PC-9 (cell line): Measurements from ENCODE around the gene LYPD6B. TPM values are rescaled to one million over a fixed set of nuclear protein-coding genes. Genes with fewer than 3 reads are reported as not detected.
A peak's percentile ranks its signal among the peaks of the same experiment; 100 is the strongest.

Experiments
- BruUV-seq: library from RNA; stranded (reverse); fragments of 400-500 nt; replicated peaks from 2 replicates; lab custom pipeline; 2021; lab: Mats Ljungman, UMichigan
- CTCF ChIA-PET: fragments of 300-600 bp; sonication (Branson Sonifier 250); formaldehyde crosslinking; loops from one replicate; lab custom pipeline; 2022; ENCODE audit warnings: antibody characterized with exemption; lab: Charles Lee
- POLR2A ChIA-PET: fragments of 300-600 bp; sonication (Branson Sonifier 250); formaldehyde crosslinking; loops from one replicate; lab custom pipeline; 2022; ENCODE audit warnings: antibody characterized with exemption; ENCODE audit not compliant: unreplicated experiment; lab: Charles Lee
- DNase-seq, 2 experiments: peaks; one replicate each; pipeline versions ENCODE4 v3.0.0 to v3.0.0-alpha.2; 2015 to 2022; ENCODE audit warnings: mixed read lengths in 1 of 2
- H2AFZ ChIP-seq: fragments of 200-600 bp; sonication (generic); 2 replicates; pipeline ENCODE4 v1.8.1; 2017; ENCODE audit warnings: antibody characterized with exemption
- H3F3A ChIP-seq: fragments of 200-600 bp; sonication (generic); 2 replicates; pipeline ENCODE4 v1.8.1; 2017; ENCODE audit warnings: antibody characterized with exemption, mild to moderate bottlenecking, low read depth; ENCODE audit not compliant: insufficient read depth
- H3K27ac ChIP-seq: fragments of 200-600 bp; sonication (generic); 2 replicates; pipeline ENCODE4 v1.6.1; 2016; ENCODE audit warnings: mixed run types
- H3K27me3 ChIP-seq: fragments of 200-600 bp; sonication (generic); 2 replicates; pipeline ENCODE4 v1.6.1; 2016; ENCODE audit warnings: low read depth, mixed run types; ENCODE audit not compliant: insufficient read depth
- H3K36me3 ChIP-seq: fragments of 200-600 bp; sonication (generic); 2 replicates; pipeline ENCODE4 v1.6.1; 2016; ENCODE audit warnings: low read depth, mixed run types
- H3K4me1 ChIP-seq: fragments of 200-600 bp; sonication (generic); replicated peaks from 2 replicates; pipeline ENCODE4 v1.6.1; 2016; ENCODE audit warnings: mixed run types; ENCODE audit not compliant: insufficient read depth
- H3K4me2 ChIP-seq: fragments of 200-600 bp; sonication (generic); 2 replicates; pipeline ENCODE4 v1.6.1; 2017; ENCODE audit warnings: mixed run types
- H3K4me3 ChIP-seq: fragments of 200-600 bp; sonication (generic); 2 replicates; pipeline ENCODE4 v1.6.1; 2016; ENCODE audit warnings: mixed run types
- H3K79me2 ChIP-seq: fragments of 200-600 bp; sonication (generic); 2 replicates; pipeline ENCODE4 v1.6.1; 2017; ENCODE audit warnings: low read depth, mixed run types
- H3K9me2 ChIP-seq: fragments of 200-600 bp; sonication (generic); 2 replicates; pipeline ENCODE4 v1.8.1; 2017; ENCODE audit warnings: mild to moderate bottlenecking; ENCODE audit not compliant: insufficient read depth
- H3K9me3 ChIP-seq: fragments of 200-600 bp; sonication (generic); 2 replicates; pipeline ENCODE4 v1.8.1; 2016; ENCODE audit warnings: low read depth; ENCODE audit not compliant: insufficient read depth
- H4K20me1 ChIP-seq: fragments of 200-600 bp; sonication (generic); 2 replicates; pipeline ENCODE4 v1.8.1; 2017; ENCODE audit not compliant: insufficient read depth
- EZH2 ChIP-seq: fragments of 200-600 bp; sonication (generic); IDR thresholded peaks from 2 replicates; pipeline ENCODE4 v1.8.0; 2017; ENCODE audit warnings: antibody characterized with exemption, low read depth
- intact Hi-C: fragments of 100-400 bp; cut with micrococcal nuclease; formaldehyde crosslinking; loops from one replicate; pipeline ENCODE4 v1.10.0; 2022; ENCODE audit not compliant: unreplicated experiment
- total RNA-seq: library from RNA; stranded (reverse); gene quantifications from 2 replicates; pipeline ENCODE4 v1.2.3, GENCODE V29; 2021
- TF ChIP-seq, protein P1 (sequence below): fragments of 200-600 bp; sonication (generic); conservative IDR thresholded peaks from 2 replicates; pipeline ENCODE4 v1.6.1; 2017; ENCODE audit warnings: mixed run types, antibody characterized with exemption, mild to moderate bottlenecking, moderate library complexity

The LYPD6B gene
- total RNA-seq, 1 experiment from 2014 or later, result 10.0 TPM

DNA sequence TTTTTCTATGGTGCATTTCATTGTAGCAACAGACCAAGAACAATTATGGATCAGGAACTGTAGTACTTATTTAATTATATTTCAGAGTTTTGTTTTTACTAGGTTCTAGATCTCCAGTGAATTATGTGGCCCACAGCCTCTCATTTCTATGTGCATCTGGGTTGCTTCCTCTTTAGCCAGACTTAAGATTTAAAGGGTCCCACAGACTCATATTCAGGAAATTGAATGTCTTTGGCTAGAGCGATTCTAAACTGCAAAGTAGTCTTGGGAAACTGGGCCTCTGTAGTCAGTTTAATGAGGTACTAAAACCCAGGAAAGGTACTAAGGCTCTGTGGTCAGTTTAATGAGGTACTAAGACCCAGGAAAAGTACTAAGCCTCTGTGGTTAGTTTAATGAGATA is 94.4 kb downstream of the LYPD6B start:
- intact Hi-C loops, result no loop called here
- POLR2A ChIA-PET, result no interaction called here

DNA sequence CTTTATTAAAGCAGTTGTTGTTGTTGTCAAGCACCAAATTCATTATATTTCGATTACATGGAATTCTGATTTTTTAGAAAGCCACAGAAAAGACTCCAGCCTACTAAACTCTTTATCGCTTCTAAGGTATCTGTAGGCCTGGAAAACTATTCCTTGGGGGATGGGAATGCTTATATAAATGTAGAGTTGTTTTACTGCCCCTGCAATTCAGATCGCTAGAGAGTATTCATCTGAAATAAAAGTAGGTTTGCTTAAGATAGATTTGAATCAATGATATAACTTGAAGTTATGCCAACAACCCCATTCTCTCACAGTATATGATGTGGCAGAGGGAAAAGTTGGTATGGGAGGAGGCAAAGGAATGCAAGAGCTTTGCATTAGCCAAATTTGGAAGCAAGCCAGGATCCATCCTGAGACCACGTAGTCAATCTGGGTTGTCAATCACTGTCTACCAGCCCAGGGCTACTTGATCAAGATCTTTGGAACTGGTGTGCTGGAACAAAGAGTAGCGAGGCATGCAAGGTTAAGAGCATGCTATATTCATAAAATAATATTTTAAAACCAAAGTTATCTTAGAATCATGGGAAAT is 95.9 kb downstream of the LYPD6B start:
- Histone ChIP-seq H3F3A (no peaks in the 10 kb centered on the region), H3K27me3 (no peaks in the 10 kb centered on the region), H4K20me1 (no peaks in the 10 kb centered on the region), H2AFZ (no peak overlapping the region), H3K4me1 (no peaks in the 10 kb centered on the region; the same call in 1 of the 2 replicates), H3K4me3 (no peak overlapping the region), H3K27ac (no peak overlapping the region), H3K4me2 (no peak overlapping the region), H3K9me3 (peaks cover 3% of the 10 kb centered on the region; the same call in 1 of the 2 replicates), H3K9me2 (no peaks in the 10 kb centered on the region), H3K36me3 (0 out of 2 replicates have a peak, but pooled peaks cover 5% of the 10 kb centered on the region), H3K79me2 (no peaks in the 10 kb centered on the region)
- DNase-seq, result peak in 1 of 2 experiments; percentile 58
- ChIA-PET POLR2A (no interaction called here), CTCF (no interaction called here)
- BruUV-seq, result no TSS peak
- no peak for TF ChIP-seq EZH2
- TF ChIP-seq, protein P1, sequence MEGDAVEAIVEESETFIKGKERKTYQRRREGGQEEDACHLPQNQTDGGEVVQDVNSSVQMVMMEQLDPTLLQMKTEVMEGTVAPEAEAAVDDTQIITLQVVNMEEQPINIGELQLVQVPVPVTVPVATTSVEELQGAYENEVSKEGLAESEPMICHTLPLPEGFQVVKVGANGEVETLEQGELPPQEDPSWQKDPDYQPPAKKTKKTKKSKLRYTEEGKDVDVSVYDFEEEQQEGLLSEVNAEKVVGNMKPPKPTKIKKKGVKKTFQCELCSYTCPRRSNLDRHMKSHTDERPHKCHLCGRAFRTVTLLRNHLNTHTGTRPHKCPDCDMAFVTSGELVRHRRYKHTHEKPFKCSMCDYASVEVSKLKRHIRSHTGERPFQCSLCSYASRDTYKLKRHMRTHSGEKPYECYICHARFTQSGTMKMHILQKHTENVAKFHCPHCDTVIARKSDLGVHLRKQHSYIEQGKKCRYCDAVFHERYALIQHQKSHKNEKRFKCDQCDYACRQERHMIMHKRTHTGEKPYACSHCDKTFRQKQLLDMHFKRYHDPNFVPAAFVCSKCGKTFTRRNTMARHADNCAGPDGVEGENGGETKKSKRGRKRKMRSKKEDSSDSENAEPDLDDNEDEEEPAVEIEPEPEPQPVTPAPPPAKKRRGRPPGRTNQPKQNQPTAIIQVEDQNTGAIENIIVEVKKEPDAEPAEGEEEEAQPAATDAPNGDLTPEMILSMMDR, result no peak
- intact Hi-C loops, result no loop called here

More for the DNA sequence above, 94.4 kb downstream of the LYPD6B start:
- no peak for DNase-seq
- Histone ChIP-seq H3K36me3 (0 out of 2 replicates have a peak, but pooled peaks cover 5% of the 10 kb centered on the region), H3K4me3 (no peak overlapping the region), H3K4me2 (no peak overlapping the region), H3K79me2 (no peaks in the 10 kb centered on the region), H3K9me3 (peaks cover 3% of the 10 kb centered on the region; the same call in 1 of the 2 replicates), H3K27me3 (no peaks in the 10 kb centered on the region), H3K27ac (no peak overlapping the region), H3K9me2 (no peaks in the 10 kb centered on the region), H3F3A (no peaks in the 10 kb centered on the region), H4K20me1 (no peaks in the 10 kb centered on the region), H3K4me1 (no peaks in the 10 kb centered on the region; the same call in 1 of the 2 replicates), H2AFZ (no peak overlapping the region)
- no peak for TF ChIP-seq EZH2
- TF ChIP-seq, protein P1, result no peak
- no TSS peak for BruUV-seq
- CTCF ChIA-PET, result no interaction called here

DNA sequence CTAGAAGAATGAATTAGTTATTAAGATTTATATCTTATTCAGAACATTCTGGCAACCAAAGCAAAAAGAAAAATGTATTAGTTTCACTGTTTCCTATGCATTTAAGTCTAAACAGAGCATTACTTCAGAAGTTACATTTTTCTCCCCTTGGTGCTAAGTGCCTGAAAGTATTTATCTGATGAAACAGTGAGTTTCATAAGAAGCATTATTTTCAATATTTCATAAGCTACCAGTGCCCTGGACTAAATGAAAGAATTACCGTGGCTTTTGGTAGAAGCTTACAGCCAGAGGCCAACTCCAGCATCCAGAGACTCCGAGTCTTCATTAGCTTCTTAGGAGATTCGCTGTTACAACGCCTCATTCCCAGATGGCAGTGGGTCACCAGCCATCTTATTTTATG is 97.6 kb downstream of the LYPD6B start:
- TF ChIP-seq, protein P1, result no peak
- TF ChIP-seq EZH2, result no peak
- Histone ChIP-seq H3K36me3 (0 out of 2 replicates have a peak, but pooled peaks cover under 1% of the 10 kb centered on the region), H3F3A (no peaks in the 10 kb centered on the region), H3K9me3 (peaks cover 3% of the 10 kb centered on the region; the same call in 1 of the 2 replicates), H3K4me2 (no peak overlapping the region), H3K27ac (no peak overlapping the region), H3K4me3 (no peak overlapping the region), H3K4me1 (no peaks in the 10 kb centered on the region; the same call in 1 of the 2 replicates), H3K9me2 (no peaks in the 10 kb centered on the region), H4K20me1 (no peaks in the 10 kb centered on the region), H3K79me2 (no peaks in the 10 kb centered on the region), H2AFZ (no peak overlapping the region), H3K27me3 (no peaks in the 10 kb centered on the region)
- POLR2A ChIA-PET, result no interaction called here
- CTCF ChIA-PET, result no interaction called here
- BruUV-seq, result no TSS peak
- no peak for DNase-seq
- intact Hi-C loops, result no loop called here
